PFSK-1 (cell line): ENCODE results near the gene NUTM2G. TPM values are rescaled to one million over a fixed set of nuclear protein-coding genes. Genes with fewer than 3 reads are reported as not detected.
"Not testable (repeated sequence)": the region's sequence is repeated elsewhere in the genome, so short reads cannot be mapped to it uniquely, and the experiment has no call there.

Experiments
- FOXP2 ChIP-seq: optimal IDR thresholded peaks from 2 replicates; pipeline ENCODE3; 2011; ENCODE audit warnings: borderline replicate concordance, control low read depth, inconsistent platforms; ENCODE audit not compliant: insufficient read depth; ENCODE audit errors: extremely low read length, extremely low read depth
- POLR2AphosphoS5 ChIP-seq: IDR thresholded peaks from 2 replicates; pipeline ENCODE4 v1.6.1; 2012; ENCODE audit warnings: low read depth, mild to moderate bottlenecking, control low read depth, low read length, moderate library complexity
- REST ChIP-seq, 2 experiments: IDR thresholded peaks; 2 replicates each; pipeline versions ENCODE4 v1.6.1 to v1.8.0; 2011 to 2012; ENCODE audit warnings: low read depth in 2 of 2, low read length in 2 of 2, control low read depth in 1 of 2, inconsistent platforms in 1 of 2, mild to moderate bottlenecking in 1 of 2, moderate library complexity in 1 of 2; ENCODE audit not compliant: insufficient read depth in 1 of 2
- SIN3A ChIP-seq: IDR thresholded peaks from 2 replicates; pipeline ENCODE4 v1.6.1; 2012; ENCODE audit warnings: mild to moderate bottlenecking, low read length, moderate library complexity, borderline replicate concordance; ENCODE audit not compliant: insufficient read depth
- TAF1 ChIP-seq: IDR thresholded peaks from 2 replicates; pipeline ENCODE4 v1.6.1; 2012; ENCODE audit warnings: low read length, control low read depth, borderline replicate concordance; ENCODE audit not compliant: insufficient read depth
- polyA plus RNA-seq: library from polyadenylated mRNA; unstranded; fragments of >200 nt; gene quantifications from one replicate; pipeline ENCODE4 v1.2.1, GENCODE V29; 2012; ENCODE audit warnings: low read depth, missing spikeins; ENCODE audit not compliant: insufficient read length

NUTM2G gene
- polyA plus RNA-seq, result 0.21 TPM

GRCh38 chr9:96928543-96928942 lies at the start of gene NUTM2G:
NUTM2G (plus strand) TSS chr9:96928843; CDS start chr9:96929025, 182 bp downstream.
- TF ChIP-seq POLR2AphosphoS5; REST (IDR thresholded peaks at IDR 0.05; ENCODE audit: insufficient read depth in 1 of 2, low read depth in 2 of 2, low read length in 2 of 2); FOXP2: not testable (repeated sequence)

GRCh38 chr9:96883922-96884321 lies 44.7 kb upstream of the NUTM2G start:
- TF ChIP-seq SIN3A (no peak), FOXP2 (no peak), TAF1 (no peak), POLR2AphosphoS5 (no peak), REST (IDR thresholded peaks at IDR 0.05; ENCODE audit: insufficient read depth in 1 of 2, low read depth in 2 of 2, low read length in 2 of 2) (no peak)

GRCh38 chr9:96884443-96884842 lies 44.2 kb upstream of the NUTM2G start:
- no peak for TF ChIP-seq SIN3A
- no peak for TF ChIP-seq REST (IDR thresholded peaks at IDR 0.05; ENCODE audit: insufficient read depth in 1 of 2, low read depth in 2 of 2, low read length in 2 of 2)
- no peak for TF ChIP-seq FOXP2
- no peak for TF ChIP-seq POLR2AphosphoS5
- TF ChIP-seq TAF1, result no peak

- TF ChIP-seq TAF1, result no peak
- TF ChIP-seq SIN3A, result no peak
- TF ChIP-seq POLR2AphosphoS5, result no peak
These were observed 43.2 kb upstream of the NUTM2G start for GRCh38 chr9:96885424-96885823.

GRCh38 chr9:96888591-96888990 lies 40.1 kb upstream of the NUTM2G start:
- no peak for TF ChIP-seq POLR2AphosphoS5
- TF ChIP-seq REST (IDR thresholded peaks at IDR 0.05; ENCODE audit: insufficient read depth in 1 of 2, low read depth in 2 of 2, low read length in 2 of 2), result no peak
- no peak for TF ChIP-seq TAF1
- TF ChIP-seq SIN3A, result no peak
- no peak for TF ChIP-seq FOXP2
